Measurements from ENCODE around the gene PELI3. TPM values are rescaled to one million over a fixed set of nuclear protein-coding genes. Genes with fewer than 3 reads are reported as not detected.
A peak's percentile ranks its signal among the peaks of the same experiment; 100 is the strongest.
"Not testable (repeated sequence)": the region's sequence is repeated elsewhere in the genome, so short reads cannot be mapped to it uniquely, and the experiment has no call there.

PELI3 gene
- polyA plus RNA-seq (ENCODE audit: insufficient read length) = 6.9 TPM

GRCh38 chr11:66466225-66467033, at the start of gene PELI3:
TSS of gene PELI3 (plus strand) at chr11:66466905. CDS start at chr11:66468129, 1,224 bp downstream.
- peak; percentile 78 for DNase-seq (ENCODE audit: low read depth)

GRCh38 chr11:66417000-66417399, 49.7 kb upstream of the PELI3 start:
- DNase-seq (ENCODE audit: low read depth) = no peak

GRCh38 chr11:66418168-66418985, 48.3 kb upstream of the PELI3 start:
- no peak for DNase-seq (ENCODE audit: low read depth)

- no peak for DNase-seq (ENCODE audit: low read depth)
Measured at GRCh38 chr11:66418986-66419308, 47.8 kb upstream of the PELI3 start.

GRCh38 chr11:66419825-66420224, 46.9 kb upstream of the PELI3 start:
- no peak for DNase-seq (ENCODE audit: low read depth)

- no peak for DNase-seq (ENCODE audit: low read depth)
Measured at GRCh38 chr11:66420671-66421476, 45.8 kb upstream of the PELI3 start, which contains the start of gene NPAS4. TSS of gene NPAS4 (plus strand) at chr11:66421035. CDS start at chr11:66421180, 145 bp downstream.

GRCh38 chr11:66421492-66422205, 45.1 kb upstream of the PELI3 start:
- peak; percentile 76 for DNase-seq (ENCODE audit: low read depth)

- no peak for DNase-seq (ENCODE audit: low read depth)
Measured at GRCh38 chr11:66426314-66426713, 40.4 kb upstream of the PELI3 start.

- DNase-seq (ENCODE audit: low read depth) = no peak
Measured at GRCh38 chr11:66428933-66429332, 37.8 kb upstream of the PELI3 start.

GRCh38 chr11:66429983-66430602, 36.6 kb upstream of the PELI3 start:
- DNase-seq (ENCODE audit: low read depth) = no peak

- DNase-seq (ENCODE audit: low read depth) = not testable (repeated sequence)
Measured at GRCh38 chr11:66431287-66431686, 35.4 kb upstream of the PELI3 start.

- not testable (repeated sequence) for DNase-seq (ENCODE audit: low read depth)
Measured at GRCh38 chr11:66431871-66432329, 34.8 kb upstream of the PELI3 start.

- DNase-seq (ENCODE audit: low read depth) = no peak
Measured at GRCh38 chr11:66432597-66432996, 34.1 kb upstream of the PELI3 start.

GRCh38 chr11:66437979-66438503, 28.7 kb upstream of the PELI3 start:
- DNase-seq (ENCODE audit: low read depth) = no peak

- peak; percentile 90 for DNase-seq (ENCODE audit: low read depth)
Measured at GRCh38 chr11:66438504-66439466, 27.9 kb upstream of the PELI3 start, which contains the start of gene MRPL11. TSS of gene MRPL11 (minus strand) at chr11:66438848. CDS start at chr11:66438754, 94 bp downstream.

GRCh38 chr11:66440101-66440939, 26.4 kb upstream of the PELI3 start:
- not testable (repeated sequence) for DNase-seq (ENCODE audit: low read depth)

GRCh38 chr11:66440940-66441282, 25.8 kb upstream of the PELI3 start:
- not testable (repeated sequence) for DNase-seq (ENCODE audit: low read depth)

- no peak for DNase-seq (ENCODE audit: low read depth)
Measured at GRCh38 chr11:66443602-66444001, 23.1 kb upstream of the PELI3 start.
